CD4-positive, CD25-positive, alpha-beta regulatory T cell (primary cell): Measurements from ENCODE around the gene ACAP2. TPM values are rescaled to one million over a fixed set of nuclear protein-coding genes. Genes with fewer than 3 reads are reported as not detected.
A peak's percentile ranks its signal among the peaks of the same experiment; 100 is the strongest.

ENCODE experiments used
- ATAC-seq, 2 donors: fragments of 150-1000 bp; cut with Tn5 transposase; one replicate each; pipeline ENCODE4 v1.10.0; 2021; ENCODE audit warnings: low read depth in 2 of 2, moderate number of reproducible peaks in 2 of 2, moderate library complexity in 1 of 2
- DNase-seq, 3 donors: peaks; one replicate each; pipeline versions ENCODE4 v3.0.0 to v3.0.0-alpha.2; 2012 to 2022; ENCODE audit warnings: mixed read lengths in 1 of 3
- H3K27ac ChIP-seq: one replicate; pipeline ENCODE4 v1.7.0; 2013; ENCODE audit warnings: mild to moderate bottlenecking, low read length; ENCODE audit not compliant: insufficient read depth, poor library complexity, severe bottlenecking
- H3K27me3 ChIP-seq: one replicate; pipeline ENCODE4 v1.7.0; 2013; ENCODE audit warnings: low read length; ENCODE audit not compliant: control insufficient read depth, insufficient read depth
- H3K36me3 ChIP-seq: one replicate; pipeline ENCODE4 v1.7.0; 2013; ENCODE audit warnings: mild to moderate bottlenecking, low read length, moderate library complexity; ENCODE audit not compliant: control insufficient read depth, insufficient read depth
- H3K4me1 ChIP-seq: 2 replicates; pipeline ENCODE4 v1.7.0; 2013; ENCODE audit warnings: mild to moderate bottlenecking, low read length; ENCODE audit not compliant: insufficient read depth, control insufficient read depth, poor library complexity, severe bottlenecking
- H3K4me3 ChIP-seq: one replicate; pipeline ENCODE4 v1.7.0; 2013; ENCODE audit warnings: low read depth, mild to moderate bottlenecking, low read length, moderate library complexity
- H3K9me3 ChIP-seq, 2 experiments: 1 replicate in 1 of 2; 2 replicates in 1 of 2; pipeline ENCODE4 v1.7.0; 2013; ENCODE audit warnings: low read length in 2 of 2, mild to moderate bottlenecking in 1 of 2, moderate library complexity in 1 of 2; ENCODE audit not compliant: control insufficient read depth in 2 of 2
- H3K27ac Mint-ChIP-seq, 3 donors: one replicate each; pipeline ENCODE4 v1.8.0; 2020 to 2022; ENCODE audit warnings: mild to moderate bottlenecking in 3 of 3, mixed read lengths in 3 of 3, moderate library complexity in 2 of 3
- H3K27me3 Mint-ChIP-seq: one replicate; pipeline ENCODE4 v1.8.0; 2022; ENCODE audit warnings: mild to moderate bottlenecking, mixed read lengths
- H3K36me3 Mint-ChIP-seq: one replicate; pipeline ENCODE4 v1.8.0; 2020; ENCODE audit warnings: mixed read lengths
- H3K4me1 Mint-ChIP-seq, 4 donors: one replicate each; pipeline ENCODE4 v1.8.0; 2020 to 2022; ENCODE audit warnings: mixed read lengths in 4 of 4, mild to moderate bottlenecking in 1 of 4
- H3K4me3 Mint-ChIP-seq, 4 donors: one replicate each; pipeline ENCODE4 v1.8.0; 2020 to 2022; ENCODE audit warnings: mild to moderate bottlenecking in 4 of 4, mixed read lengths in 4 of 4, moderate library complexity in 3 of 4
- H3K9me3 Mint-ChIP-seq, 7 donors: one replicate each; pipeline ENCODE4 v1.8.0; 2020 to 2022; ENCODE audit warnings: mixed read lengths in 7 of 7, mild to moderate bottlenecking in 3 of 7, moderate library complexity in 2 of 7
- polyA plus RNA-seq, 4 donors: library from polyadenylated mRNA; unstranded; fragments of 300-500 nt; fragmentation: Illumina TruSeq; gene quantifications; one replicate each; pipeline ENCODE4 v1.2.3, GENCODE V29; 2021
- total RNA-seq: library from RNA; stranded (reverse); gene quantifications from one replicate; pipeline ENCODE4 v1.2.3, GENCODE V29; 2022

ACAP2 gene
- total and polyA plus RNA-seq, 5 donors from 2014 or later = 36.9 to 121 (median 51.9) TPM

DNA sequence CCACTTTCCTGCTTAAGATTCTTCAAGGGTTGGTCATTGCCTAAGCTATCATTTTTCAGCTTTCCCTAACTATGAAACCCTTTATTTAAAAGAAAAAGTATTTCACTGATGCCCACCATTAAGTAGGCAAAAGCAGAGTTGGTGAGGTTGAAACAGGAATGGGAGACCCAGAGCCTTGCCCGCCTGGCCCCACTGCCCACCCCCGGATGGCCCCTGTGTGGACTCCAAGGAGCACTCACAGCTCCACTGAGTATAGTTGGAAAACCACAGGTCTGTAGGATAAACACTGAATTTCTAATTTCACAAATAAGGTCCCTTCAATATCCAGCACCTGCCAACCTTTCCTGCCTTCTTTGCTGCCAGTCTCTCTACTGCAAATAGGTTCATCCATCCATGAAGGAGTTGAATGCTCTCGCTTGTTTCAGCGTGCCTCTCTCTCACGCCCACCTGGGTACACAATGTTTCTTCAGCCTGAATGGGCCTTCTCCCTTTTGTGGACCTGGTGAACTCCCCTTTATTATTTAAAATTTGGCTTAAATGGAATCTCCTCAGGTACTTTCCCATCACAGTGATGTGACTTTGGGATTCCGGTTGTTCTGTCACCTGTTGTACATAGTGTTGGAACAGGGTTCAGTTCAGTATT lies 8.7 kb upstream of the ACAP2 start:
- H3K4me1 ChIP-seq = no peaks in the 10 kb centered on the region
- H3K4me3 ChIP-seq = no peak overlapping the region
- H3K4me1 Mint-ChIP-seq = peaks cover 4 to 18% (median 11%) of the 10 kb centered on the region in 4 donors
- H3K36me3 Mint-ChIP-seq = no peaks in the 10 kb centered on the region
- H3K27me3 Mint-ChIP-seq = no peaks in the 10 kb centered on the region
- H3K27me3 ChIP-seq = no peaks in the 10 kb centered on the region
- H3K9me3 Mint-ChIP-seq = peaks cover 0 to 5% (median 2%) of the 10 kb centered on the region in 7 donors
- no peak overlapping the region for H3K27ac Mint-ChIP-seq
- no peaks in the 10 kb centered on the region for H3K9me3 ChIP-seq
- H3K4me3 Mint-ChIP-seq = no peak overlapping the region
- H3K27ac ChIP-seq = no peak overlapping the region
- no peaks in the 10 kb centered on the region for H3K36me3 ChIP-seq
- ATAC-seq = no peak
- DNase-seq = no peak

DNA sequence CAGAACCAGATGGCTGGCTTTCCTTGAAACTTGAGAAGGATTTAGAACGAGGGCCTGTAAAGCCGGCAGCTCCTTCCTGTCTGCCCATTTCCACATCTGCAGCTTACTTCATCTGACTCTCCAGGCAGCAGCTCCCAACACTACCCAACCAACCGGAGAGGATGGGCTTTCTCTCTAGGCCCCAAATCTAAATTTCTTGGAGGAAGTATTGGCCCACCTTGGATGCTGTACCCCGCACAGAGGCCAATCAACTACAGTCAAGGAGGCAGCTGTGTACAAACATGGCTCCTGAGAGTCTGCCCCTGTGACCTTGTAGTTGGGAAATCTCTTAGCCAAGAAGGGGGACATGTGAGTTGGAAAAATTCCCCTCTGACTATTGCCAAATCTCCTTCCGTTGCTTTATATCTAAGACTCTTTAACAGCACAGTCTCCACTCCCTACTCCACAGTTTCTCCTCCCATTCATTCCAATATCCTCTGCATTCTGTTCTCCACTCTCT lies 8.0 kb upstream of the ACAP2 start:
- no peak overlapping the region for H3K4me3 Mint-ChIP-seq
- no peak for ATAC-seq
- no peak overlapping the region for H3K4me3 ChIP-seq
- no peaks in the 10 kb centered on the region for H3K9me3 ChIP-seq
- peak overlapping the region in 1 of 3 donors; percentile 15 for H3K27ac Mint-ChIP-seq
- peaks cover 0 to 5% (median 1%) of the 10 kb centered on the region in 7 donors for H3K9me3 Mint-ChIP-seq
- H3K27me3 Mint-ChIP-seq = no peaks in the 10 kb centered on the region
- no peak for DNase-seq
- H3K36me3 ChIP-seq = no peaks in the 10 kb centered on the region
- H3K4me1 ChIP-seq = no peaks in the 10 kb centered on the region
- peaks cover 9 to 19% (median 13%) of the 10 kb centered on the region in 4 donors for H3K4me1 Mint-ChIP-seq
- H3K36me3 Mint-ChIP-seq = no peaks in the 10 kb centered on the region
- no peak overlapping the region for H3K27ac ChIP-seq
- no peaks in the 10 kb centered on the region for H3K27me3 ChIP-seq

DNA sequence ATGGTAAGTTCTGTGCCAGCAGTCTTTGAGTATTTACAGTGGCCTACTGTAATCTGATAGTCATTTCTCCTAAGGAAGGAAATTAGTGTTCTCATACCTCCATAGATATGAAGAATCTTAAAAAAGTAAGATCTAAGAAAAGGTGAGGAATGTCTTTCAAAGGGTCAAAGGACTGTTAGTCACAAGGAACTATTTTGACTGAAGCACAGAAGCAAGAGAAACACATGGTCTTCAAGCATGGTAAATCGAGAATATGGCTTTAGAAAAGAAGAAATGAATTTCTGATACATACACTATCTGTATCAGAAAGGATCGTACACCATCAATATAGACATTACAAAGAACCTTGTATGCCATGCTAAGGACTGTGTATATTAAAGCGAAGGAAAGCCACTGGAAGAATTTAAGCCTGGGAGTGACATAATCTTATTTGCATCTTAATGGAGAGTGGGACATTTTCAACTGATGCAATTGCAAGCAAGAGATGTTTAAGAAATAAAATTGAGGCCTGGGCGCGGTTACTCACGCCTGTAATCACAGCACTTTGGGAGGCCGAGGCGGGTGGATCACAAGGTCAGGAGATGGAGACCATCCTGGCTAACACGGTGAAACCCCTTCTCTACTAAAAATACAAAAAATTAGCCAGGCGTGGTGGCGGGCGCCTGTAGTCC lies 5.5 kb upstream of the ACAP2 start:
- Mint-ChIP-seq H3K9me3 (peaks cover 0 to 3% (median 0%) of the 10 kb centered on the region in 7 donors), H3K4me3 (no peak overlapping the region), H3K27me3 (no peaks in the 10 kb centered on the region), H3K36me3 (no peaks in the 10 kb centered on the region), H3K27ac (no peak overlapping the region), H3K4me1 (peaks cover 18 to 31% (median 20%) of the 10 kb centered on the region in 4 donors)
- no peaks in the 10 kb centered on the region for H3K36me3 ChIP-seq
- no peak overlapping the region for H3K4me3 ChIP-seq
- no peak for ATAC-seq
- no peaks in the 10 kb centered on the region for H3K9me3 ChIP-seq
- peaks cover 9% of the 10 kb centered on the region for H3K4me1 ChIP-seq
- no peaks in the 10 kb centered on the region for H3K27me3 ChIP-seq
- no peak for DNase-seq
- no peak overlapping the region for H3K27ac ChIP-seq

- no peak overlapping the region for H3K4me3 Mint-ChIP-seq
- H3K36me3 Mint-ChIP-seq = no peaks in the 10 kb centered on the region
- no peak overlapping the region for H3K27ac ChIP-seq
- no peak overlapping the region for H3K27ac Mint-ChIP-seq
- H3K27me3 Mint-ChIP-seq = no peaks in the 10 kb centered on the region
- DNase-seq (no peak), ATAC-seq (no peak)
- no peak overlapping the region for H3K4me3 ChIP-seq
- no peaks in the 10 kb centered on the region for H3K27me3 ChIP-seq
- peaks cover 11% of the 10 kb centered on the region for H3K4me1 ChIP-seq
- H3K9me3 Mint-ChIP-seq = peaks cover 0 to 3% (median 0%) of the 10 kb centered on the region in 7 donors
- H3K9me3 ChIP-seq = no peaks in the 10 kb centered on the region
- H3K36me3 ChIP-seq = no peaks in the 10 kb centered on the region
- H3K4me1 Mint-ChIP-seq = peaks cover 15 to 26% (median 20%) of the 10 kb centered on the region in 4 donors
Observed at GRCh38 chr3:195447201-195447600, 4.4 kb upstream of the ACAP2 start.

DNA sequence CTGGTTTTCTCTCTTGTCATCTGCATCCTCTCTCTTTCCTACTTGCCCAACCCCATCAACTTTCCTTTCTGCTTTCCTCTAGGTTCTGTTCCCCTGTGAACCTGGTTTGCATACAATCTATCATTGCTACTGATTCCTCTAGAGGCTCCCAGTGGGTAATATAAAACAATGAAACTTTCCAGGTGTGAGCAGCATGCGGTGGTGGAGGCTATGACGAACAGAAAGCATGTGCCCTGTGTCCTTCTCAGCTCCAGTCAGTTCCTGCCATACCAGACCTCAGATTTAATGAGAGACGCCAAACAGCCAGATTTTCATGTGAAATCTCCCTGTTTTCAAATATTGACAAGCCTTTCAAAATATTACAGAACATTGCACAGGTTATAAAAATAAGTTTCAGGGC lies 3.5 kb upstream of the ACAP2 start:
- H3K4me1 Mint-ChIP-seq = peaks cover 20 to 32% (median 25%) of the 10 kb centered on the region in 4 donors

GRCh38 chr3:195445885-195446284 lies 3.1 kb upstream of the ACAP2 start:
- Mint-ChIP-seq H3K36me3 (no peaks in the 10 kb centered on the region), H3K27ac (peak overlapping the region in 1 of 3 donors; percentile 5), H3K4me3 (peak overlapping the region in 2 of 4 donors; percentile 78 to 89), H3K27me3 (no peaks in the 10 kb centered on the region), H3K9me3 (peaks cover 0 to 3% (median 0%) of the 10 kb centered on the region in 7 donors), H3K4me1 (peaks cover 24 to 37% (median 30%) of the 10 kb centered on the region in 4 donors)
- no peak overlapping the region for H3K27ac ChIP-seq
- ATAC-seq (no peak), DNase-seq (no peak)
- peaks cover 20% of the 10 kb centered on the region for H3K4me1 ChIP-seq
- no peaks in the 10 kb centered on the region for H3K36me3 ChIP-seq
- no peaks in the 10 kb centered on the region for H3K9me3 ChIP-seq
- H3K27me3 ChIP-seq = no peaks in the 10 kb centered on the region
- no peak overlapping the region for H3K4me3 ChIP-seq

More for the DNA sequence above, 3.5 kb upstream of the ACAP2 start:
- Histone ChIP-seq H3K4me3 (no peak overlapping the region), H3K27me3 (no peaks in the 10 kb centered on the region), H3K27ac (no peak overlapping the region), H3K4me1 (peaks cover 15% of the 10 kb centered on the region), H3K9me3 (no peaks in the 10 kb centered on the region), H3K36me3 (no peaks in the 10 kb centered on the region)
- DNase-seq = no peak
- H3K9me3 Mint-ChIP-seq = peaks cover 0 to 3% (median 0%) of the 10 kb centered on the region in 7 donors
- no peaks in the 10 kb centered on the region for H3K27me3 Mint-ChIP-seq
- H3K36me3 Mint-ChIP-seq = no peaks in the 10 kb centered on the region
- no peak for ATAC-seq
- H3K4me3 Mint-ChIP-seq = peak overlapping the region in 2 of 4 donors; percentile 33 to 78
- peak overlapping the region in 1 of 3 donors; percentile 42 for H3K27ac Mint-ChIP-seq

- DNase-seq (no peak), ATAC-seq (no peak)
- Mint-ChIP-seq H3K36me3 (peaks cover 4% of the 10 kb centered on the region), H3K27ac (peak overlapping the region; percentile 42 to 90 (median 88)), H3K27me3 (no peaks in the 10 kb centered on the region), H3K9me3 (peaks cover 0 to 3% (median 0%) of the 10 kb centered on the region in 7 donors), H3K4me3 (peak overlapping the region; percentile 92 to 99 (median 96)), H3K4me1 (peaks cover 33 to 55% (median 42%) of the 10 kb centered on the region in 4 donors)
- Histone ChIP-seq H3K4me3 (peak overlapping the region; percentile 78), H3K27me3 (no peaks in the 10 kb centered on the region), H3K4me1 (peaks cover 33% of the 10 kb centered on the region), H3K27ac (peak overlapping the region; percentile 67), H3K9me3 (no peaks in the 10 kb centered on the region), H3K36me3 (no peaks in the 10 kb centered on the region)
Observed at GRCh38 chr3:195443391-195443989, 670 bp upstream of the ACAP2 start.
